Activated T-cell treated with anti-CD3 and anti-CD28 coated beads for 48 hours (primary cell): ENCODE data around the gene NACC2.

Experiments used
- DNase-seq: peaks from one replicate; pipeline ENCODE4 v3.0.0-alpha.2; 2020; ENCODE audit warnings: low read depth

NACC2 gene

DNA sequence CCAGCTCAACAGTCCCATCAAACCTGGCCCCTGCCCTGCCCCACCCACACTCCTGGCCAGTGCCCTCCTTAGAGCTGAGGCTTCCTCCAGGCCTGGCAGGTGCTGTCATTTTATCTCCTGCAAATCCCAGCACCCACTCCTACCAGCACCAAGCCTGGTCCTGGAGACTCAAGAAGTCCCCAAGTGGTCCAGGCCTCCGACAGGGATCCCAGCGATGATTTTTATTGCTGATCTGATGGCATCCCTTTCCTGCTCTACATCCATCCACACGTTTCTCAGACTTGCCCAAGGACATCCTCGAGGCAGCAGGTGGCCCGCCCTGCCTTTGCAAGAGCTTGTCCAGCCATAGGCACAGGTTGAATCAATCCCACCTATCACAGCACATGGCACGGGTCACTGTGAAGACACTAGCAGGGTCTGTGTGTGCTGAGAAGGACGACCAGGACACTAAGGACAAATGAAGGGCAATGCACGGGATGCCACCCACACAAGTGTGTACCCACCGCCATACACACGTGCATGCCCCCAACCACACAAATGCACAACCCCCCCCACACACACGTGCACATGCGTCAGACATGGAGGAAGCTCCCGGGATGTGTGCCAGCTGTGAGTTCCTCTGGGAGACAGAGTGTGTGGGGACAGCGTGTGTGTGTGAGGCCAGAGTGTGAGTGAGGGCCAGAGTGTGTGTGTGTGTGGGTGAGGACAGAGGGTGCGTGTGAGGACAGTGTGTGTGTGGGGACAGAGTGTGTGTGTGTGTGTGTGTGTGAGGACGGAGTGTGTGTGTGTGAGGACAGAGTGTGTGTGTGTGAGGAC is 71.5 kb downstream of the NACC2 start:
- no peak for DNase-seq

DNA sequence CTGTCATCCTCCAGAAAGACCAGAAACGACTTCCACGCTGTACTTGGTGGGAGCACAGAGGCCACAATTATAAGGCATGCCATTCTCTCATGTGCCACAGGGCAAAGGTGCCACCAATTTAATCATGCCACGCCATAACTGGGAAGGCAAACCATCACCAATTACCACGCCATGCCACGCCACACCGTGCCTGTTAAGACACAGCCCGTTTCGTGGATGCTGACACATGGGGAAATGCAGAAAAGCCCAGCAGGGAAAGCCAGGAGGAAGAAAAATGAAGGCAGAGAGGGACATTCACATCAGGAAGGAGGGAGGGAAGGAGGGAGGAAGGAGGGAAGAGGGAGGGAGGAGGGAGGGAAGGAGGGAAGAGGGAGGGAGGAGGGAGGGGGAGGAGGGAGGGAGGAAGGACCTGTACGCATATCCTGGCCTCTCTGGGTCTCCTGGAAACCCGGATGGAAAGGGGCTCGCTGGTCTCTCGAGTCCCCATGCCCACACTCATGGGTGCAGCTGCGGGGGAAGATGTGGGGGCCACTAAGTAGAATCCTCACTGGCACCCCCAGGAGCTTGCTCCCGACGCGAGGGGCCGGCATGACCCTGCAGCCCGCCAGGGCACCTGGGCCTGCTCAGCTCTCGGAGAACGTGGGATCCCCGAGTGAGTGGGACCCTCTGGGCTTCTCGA is 72.2 kb downstream of the NACC2 start:
- DNase-seq, result no peak

DNA sequence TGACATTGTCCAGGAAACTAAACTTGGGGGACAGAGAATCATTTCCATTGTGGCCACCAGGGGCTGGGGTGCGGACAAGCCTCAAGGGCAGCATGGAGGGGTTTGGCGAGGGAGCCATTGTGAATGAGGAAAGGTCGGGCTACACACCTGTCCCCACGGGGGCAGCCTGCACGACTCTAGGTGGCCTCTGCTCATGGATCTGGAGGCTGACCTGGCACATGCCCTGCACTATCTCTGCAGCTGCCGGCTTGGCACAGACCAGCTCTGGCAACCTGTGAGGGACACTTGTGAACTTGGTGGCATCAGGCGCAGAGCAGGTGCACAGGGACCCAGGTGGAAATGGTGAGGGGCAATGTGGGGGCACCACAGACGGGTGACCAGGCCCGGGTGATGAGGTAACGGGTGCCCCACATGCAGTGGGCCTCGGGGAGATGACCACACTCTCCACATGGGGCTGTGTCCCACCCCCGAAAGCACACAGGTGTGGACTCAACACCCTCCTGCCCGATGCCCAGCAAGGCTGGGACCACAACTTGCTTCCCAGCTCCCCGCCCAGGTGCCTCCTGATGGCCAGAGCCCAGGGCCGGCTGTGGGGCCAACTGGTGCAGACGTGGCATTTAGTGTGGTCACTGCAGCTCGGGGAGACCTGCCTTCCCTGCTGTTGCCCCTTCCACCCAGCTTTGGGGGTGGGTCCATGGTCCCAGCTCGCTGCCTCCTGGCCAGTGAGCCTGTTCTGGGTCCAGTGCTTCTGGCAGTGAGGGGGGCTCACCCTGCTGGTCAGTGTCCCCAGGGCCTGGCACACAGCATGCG is 73.0 kb downstream of the NACC2 start:
- DNase-seq, result no peak

- DNase-seq, result no peak
Measured at GRCh38 chr9:136021171-136021871, 73.8 kb downstream of the NACC2 start.

GRCh38 chr9:136020671-136021070 is 74.4 kb downstream of the NACC2 start:
- DNase-seq, result no peak

- DNase-seq, result no peak
Measured at GRCh38 chr9:136020206-136020605, 74.9 kb downstream of the NACC2 start.

DNA sequence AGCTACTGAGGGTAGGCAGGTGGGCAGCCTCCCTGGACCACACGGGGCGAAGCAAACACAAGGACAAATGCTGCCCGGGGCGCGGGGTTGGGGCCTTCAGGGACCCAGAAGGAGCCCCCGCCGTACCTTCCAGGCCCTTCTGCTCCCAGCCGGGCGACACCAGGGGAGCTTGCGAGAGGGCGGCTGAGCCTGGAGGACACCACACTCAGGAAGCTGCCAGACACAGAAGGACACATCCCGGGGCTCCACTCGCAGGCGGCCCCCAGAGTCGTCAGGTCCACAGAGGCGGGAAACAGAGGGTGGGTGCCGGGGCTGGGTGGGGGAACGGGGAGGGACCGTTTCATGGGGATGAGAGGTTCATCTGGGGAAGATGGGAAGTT is 75.4 kb downstream of the NACC2 start:
- no peak for DNase-seq

- no peak for DNase-seq
Measured at GRCh38 chr9:136019041-136019680, 75.9 kb downstream of the NACC2 start.

DNA sequence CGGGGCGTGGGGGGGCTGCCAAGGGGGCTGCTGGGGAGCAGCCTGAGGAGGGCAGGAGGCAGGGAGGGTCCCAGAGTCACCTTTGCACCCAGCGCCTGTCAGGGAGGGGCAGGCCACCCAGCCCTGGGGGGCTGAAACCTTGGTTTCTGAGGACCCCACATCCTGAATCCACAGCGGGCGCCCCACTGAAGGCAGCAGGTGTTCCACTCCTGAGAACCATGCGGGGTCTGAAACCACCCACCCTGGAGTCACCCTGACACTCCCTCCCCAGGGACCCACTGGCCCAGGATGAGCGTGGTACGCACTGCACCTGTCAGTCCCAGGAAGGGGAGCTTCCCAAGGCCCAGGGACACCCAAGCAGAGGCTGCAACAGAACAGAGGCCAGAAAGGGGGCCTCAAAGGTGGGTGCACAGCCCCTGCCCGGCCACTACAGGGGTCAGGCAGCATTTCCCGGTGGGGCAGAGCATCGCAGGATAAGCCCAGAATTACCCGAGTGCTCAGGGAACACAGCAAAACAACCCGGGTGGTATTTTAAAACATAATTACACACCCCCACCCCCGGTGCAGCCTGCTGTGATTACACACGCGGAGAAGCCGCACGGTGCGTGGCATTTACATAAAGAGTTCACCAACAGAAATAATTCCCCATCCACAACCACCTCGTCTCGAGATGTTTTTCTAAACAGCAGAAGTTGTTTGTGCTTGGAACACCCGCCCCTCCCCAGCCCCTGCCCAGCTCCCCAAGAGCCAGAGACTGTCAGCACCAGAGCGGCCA is 76.6 kb downstream of the NACC2 start:
- no peak for DNase-seq

DNA sequence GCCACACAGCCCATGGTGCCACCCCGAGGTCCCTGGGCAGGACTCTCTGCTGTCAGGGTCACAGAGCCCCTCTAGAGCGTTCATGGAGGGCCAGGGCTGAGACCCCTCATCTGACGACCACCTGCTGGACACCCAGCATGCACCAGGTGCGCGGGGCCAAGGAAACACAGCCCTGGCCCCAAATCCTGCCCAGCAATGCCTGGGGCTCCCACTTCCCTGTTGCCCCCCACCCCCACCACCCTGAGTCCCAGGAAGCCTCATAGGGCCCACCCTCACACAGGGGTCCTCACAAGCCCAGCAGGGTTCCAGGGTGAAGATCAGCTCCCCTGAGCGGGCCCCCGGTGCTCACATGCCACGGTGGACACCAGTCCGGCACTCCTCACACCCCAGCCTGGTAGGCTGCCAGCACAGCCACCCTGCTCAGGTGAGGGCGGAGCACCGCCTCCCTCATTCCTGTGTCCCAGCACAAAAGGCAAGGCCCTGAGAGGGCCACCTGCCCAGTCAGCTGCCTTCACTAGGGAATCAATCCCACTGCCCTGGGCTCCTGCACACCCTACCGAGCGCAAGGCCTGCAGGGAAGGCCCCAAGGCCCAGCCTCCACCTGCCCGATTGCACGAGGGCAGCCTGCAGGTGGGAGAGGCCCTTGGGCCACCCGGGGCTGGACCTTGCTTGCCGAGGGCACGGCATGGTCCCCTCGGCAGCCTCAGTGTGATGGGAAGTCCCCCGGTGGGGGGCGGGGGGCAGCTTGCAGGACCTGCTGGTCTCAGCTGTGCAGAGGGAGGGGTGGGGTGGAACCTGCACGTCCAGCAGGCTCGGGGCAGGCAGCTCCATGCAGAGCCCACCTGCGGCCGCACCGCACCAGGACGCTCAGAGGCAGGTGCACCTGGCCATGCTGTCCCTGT is 77.5 kb downstream of the NACC2 start:
- DNase-seq, result no peak

DNA sequence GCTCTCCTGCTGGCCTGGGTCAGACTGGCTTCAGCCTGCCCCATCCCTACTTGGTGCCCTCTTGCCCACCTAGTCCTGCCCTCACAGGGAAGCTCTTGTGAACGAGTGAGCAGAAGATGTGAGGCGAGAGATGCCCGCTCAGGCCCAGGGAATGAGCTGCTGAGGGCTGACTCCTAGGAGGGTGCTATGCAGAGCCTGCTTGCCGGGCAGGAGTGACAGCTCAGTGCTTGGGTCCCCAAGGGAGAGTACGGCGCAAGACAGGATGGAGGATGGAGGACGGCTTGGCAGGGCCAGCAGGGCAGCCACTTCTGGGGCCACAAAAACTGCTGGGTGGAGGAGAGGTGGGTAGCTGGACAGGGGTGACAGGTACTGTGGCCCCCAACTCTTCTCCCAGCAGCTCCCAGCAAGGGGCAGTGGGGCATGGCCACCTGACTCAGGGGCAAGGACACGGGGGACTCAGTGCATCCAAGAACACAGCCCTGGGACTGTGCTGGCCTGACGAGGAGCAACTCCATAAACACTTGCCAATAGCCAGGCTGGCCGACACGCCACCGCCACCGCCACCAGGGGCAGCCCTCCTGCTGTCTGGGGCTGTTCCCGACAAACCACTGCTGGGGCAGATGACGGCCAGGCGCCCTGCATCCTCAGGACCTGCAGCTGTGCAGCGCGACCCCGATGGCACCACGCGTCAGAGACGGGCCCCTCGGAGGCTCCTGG is 78.4 kb downstream of the NACC2 start:
- DNase-seq, result no peak

DNA sequence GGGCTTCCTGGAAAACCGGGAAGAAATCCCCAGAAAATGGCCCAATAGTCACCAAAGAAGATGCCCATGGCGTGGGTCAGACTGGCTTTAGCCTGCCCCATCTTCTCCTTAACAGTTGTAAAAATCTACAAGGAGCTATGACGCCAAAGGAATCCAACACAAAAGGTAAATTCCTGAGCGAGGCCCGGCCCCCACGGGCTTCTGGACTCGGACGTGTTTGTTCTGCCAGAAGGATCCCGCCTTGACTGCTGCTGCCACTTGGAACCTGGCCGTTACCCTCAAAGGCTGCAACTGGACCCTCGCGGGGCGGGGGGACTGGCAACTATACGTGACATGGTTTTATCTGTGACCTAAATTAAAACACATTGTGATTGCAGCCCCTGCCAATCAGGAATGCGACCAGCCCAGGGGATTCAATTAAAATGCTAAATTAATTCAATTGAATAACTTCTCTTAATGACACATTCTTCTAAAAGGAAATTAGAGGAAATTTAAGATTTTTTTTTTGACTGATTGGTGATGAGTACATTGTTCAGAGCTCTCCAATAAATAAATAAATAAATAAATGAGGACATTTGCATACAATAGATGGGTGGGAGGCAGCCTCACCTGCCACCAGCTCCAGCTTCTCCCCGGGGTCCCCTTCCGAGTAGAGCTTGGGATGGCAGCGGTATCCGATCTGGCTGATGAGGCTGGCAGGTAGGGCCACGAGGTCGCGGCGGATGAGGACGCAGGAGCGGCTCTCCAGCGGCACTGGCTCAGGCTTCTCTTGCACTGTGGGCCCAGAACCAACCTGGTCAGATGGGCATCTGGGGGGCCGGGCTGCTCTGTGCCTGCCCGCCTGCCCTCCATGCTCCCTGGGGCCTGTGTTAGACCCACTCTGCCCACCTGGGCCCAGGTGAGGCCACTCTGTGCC is 79.2 kb downstream of the NACC2 start:
- DNase-seq, result no peak

DNA sequence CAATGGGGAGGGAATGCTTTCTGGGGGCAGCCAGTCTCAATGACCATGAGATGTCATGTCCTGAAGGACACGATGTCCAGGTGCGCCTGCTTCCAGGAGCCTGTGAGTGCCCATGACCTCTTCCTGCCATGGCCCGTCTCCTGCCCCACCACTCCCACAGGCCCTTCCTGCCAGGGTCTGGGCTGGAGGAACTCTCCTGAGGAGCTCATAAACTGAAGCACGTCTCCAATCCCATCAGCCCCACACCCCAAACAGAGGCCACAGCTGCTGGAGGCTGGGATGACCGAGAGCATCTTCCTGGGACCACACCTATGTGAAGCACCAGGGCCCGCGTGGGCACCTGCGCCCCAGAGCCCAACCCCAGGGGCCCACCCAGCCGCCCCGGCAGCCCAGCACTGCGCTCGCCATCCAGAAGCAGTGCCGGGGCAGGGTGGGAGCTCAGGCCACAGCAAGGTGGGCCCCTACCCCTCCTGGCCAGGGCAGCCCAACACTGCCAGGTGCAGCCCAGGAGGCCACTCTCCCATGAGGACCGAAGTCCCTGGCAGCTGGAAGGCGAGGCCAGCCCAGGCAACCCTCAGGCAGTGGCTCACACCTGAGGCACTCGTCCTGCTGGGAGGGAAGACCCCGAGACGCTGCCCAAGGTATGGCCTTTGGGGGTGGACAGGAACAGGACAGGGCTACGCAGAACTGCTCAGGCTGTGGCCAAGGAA is 80.0 kb downstream of the NACC2 start:
- no peak for DNase-seq

DNA sequence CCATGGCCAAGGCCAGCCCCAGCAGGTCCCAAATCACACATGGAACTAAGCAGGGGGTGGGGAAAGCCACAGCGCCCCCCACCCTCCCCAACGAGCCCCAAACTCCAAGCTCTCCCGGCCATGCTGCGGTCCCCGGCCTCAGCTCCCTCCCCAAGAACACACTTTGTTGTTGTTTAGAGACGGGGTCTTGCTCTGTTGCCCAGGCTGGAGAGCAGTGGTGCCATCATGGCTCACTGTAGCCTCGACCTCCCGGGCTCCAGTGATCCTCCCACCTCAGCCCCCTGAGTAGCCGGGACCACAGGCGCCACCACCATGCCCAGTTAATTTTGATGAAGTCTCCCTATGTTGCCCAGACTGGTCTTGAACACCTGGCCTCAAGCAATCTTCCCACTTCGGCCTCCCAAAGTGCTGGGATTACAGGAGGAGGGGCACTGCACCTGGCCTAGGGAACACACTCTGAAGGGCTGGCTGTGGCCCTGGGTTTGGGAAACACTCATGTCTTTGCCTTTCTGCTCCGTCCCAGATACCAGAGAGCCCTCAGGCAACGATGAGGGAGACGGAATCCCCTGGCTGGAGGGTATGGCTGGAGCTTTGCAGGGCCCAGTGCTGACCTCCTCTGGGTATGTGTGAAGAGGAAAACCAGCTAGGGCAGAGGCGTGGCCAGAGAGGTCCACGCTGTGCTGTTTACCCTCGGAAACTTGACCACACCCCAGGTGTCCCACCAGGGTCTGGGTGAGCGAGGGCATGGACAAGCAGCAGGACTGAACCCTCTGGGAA is 80.8 kb downstream of the NACC2 start:
- no peak for DNase-seq

DNA sequence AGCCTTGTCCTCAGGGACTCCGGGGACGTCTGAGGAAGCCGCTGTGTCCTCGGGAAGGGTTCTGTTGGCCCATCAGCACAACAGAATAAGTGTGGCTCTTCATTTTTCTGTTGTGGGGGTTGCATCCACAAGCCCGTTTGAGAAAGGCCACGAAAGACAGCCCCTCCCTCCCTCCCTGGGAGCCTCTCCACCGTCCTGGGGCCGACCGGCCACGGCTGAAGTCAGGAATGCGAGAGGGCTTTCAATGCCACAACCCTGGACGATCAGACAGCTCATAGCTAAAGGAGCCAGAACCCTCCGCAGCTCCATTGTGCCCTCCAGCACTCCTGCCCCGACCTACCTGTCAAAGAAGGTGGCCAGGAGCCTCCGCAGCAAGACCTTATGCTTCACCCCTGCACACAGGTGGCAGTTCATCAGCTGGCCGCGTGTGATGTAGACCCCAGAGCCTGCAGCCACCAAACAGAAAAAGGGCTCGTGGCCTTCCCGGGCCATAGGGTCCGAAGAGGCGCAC is 81.5 kb downstream of the NACC2 start:
- no peak for DNase-seq

- DNase-seq, result no peak
Measured at GRCh38 chr9:136013116-136013515, 82.0 kb downstream of the NACC2 start.
